ENCODE data around the gene SCTR. TPM values are rescaled to one million over a fixed set of nuclear protein-coding genes. Genes with fewer than 3 reads are reported as not detected.
"Not testable (repeated sequence)": the region's sequence is repeated elsewhere in the genome, so short reads cannot be mapped to it uniquely, and the experiment has no call there.

Gene SCTR
- total RNA-seq, 1 experiment from 2014 or later = not detected

DNA sequence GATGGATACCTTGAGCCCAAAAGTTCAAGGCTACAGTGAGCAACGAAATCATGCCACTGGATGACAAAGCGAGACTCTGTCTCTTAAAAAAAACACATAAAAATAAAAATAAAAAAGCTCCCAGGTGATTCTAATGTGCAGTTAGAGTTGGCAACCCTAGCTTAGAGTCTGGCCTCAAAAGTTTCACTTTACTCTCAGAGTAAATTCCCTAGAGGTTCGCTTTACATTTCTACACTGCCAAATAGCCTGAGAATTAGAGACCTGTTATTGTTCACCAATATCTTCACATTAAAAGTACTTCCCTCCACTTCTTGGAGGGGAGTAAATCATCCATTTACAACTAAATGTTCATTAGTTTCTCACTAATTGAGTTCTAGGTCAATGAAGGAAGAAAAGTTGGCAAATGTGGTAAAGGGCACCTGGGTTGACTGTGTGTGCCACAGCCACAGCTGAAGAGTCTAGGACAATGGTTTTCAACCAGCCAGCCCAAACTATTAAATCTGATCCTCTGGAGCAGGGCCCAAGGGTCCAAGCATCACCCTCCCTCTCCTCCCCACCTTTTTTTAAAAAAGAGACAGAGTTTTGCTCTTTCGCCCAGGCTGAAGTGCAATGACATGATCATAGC, 107.9 kb downstream of the SCTR start:
- no peak for DNase-seq (ENCODE audit: low read depth, low spot score)
- in situ Hi-C loops (cut with HindIII; ENCODE audit: low pct_unique_long_range_greater_than_20kb, low sequenced_read_pairs) = no loop called here

DNA sequence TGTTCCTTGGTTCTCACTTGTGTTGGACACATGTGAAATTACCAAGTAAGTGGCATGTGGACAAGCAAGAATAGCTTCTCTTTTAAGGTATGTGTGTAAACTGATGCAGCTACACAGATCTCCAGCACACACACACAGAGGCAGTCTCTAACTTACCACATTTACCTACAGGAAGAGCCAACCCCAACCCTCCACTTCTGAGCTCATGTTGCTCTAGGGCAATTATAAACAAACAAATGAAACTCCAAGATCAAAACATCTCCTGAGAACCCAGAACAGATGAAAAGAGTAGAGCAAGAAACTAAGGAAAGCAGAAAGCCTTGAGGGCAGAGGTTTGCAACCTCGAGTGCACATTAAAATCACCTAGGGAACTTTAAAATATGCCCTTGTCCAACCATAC, 108.7 kb downstream of the SCTR start:
- in situ Hi-C loops (cut with HindIII; ENCODE audit: low pct_unique_long_range_greater_than_20kb, low sequenced_read_pairs) = no loop called here
- no peak for DNase-seq (ENCODE audit: low read depth, low spot score)

DNA sequence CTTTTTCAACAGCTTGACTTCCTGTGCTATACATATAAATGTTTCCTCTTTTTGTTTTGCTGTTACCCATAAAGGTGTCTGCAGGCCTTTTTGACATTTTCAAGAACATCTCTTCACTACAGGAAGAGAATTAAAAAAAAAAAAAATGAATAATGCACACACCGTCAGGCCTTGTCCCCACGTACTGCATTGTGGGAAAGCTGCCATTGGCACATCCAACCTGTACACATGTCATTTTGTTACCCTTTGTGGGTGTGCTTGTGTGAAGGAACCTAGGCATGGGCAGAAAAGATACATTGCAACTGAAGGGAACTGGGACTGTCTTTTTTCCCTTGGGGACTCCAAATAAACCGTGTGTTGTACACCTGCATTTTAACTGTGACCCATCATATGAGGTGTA, 109.4 kb downstream of the SCTR start:
- in situ Hi-C loops (cut with HindIII; ENCODE audit: low pct_unique_long_range_greater_than_20kb, low sequenced_read_pairs) = no loop called here
- DNase-seq (ENCODE audit: low read depth, low spot score) = no peak

DNA sequence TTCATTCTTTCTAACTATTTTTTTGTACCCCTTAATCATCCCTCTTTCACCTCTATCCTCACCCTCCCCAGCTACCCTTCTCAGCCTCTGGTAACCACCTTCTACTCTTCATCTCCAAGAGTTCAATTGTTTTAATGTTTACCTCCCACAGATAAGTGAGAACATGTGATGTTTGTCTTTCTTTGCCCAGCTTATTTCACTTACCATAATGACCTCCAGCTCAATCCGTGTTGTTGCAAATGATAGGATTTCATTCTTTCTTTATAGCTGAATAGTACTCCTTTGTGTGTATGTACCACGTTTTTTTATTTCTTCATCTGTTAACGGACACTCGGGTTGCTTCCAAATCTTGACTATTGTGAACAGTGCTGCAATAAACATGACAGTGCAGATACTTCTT, 114.8 kb downstream of the SCTR start:
- in situ Hi-C loops (cut with HindIII; ENCODE audit: low pct_unique_long_range_greater_than_20kb, low sequenced_read_pairs) = no loop called here

GRCh38 chr2:119408221-119408619, 116.1 kb downstream of the SCTR start:
- in situ Hi-C loops (cut with HindIII; ENCODE audit: low pct_unique_long_range_greater_than_20kb, low sequenced_read_pairs) = no loop called here

More for the DNA sequence above, 114.8 kb downstream of the SCTR start:
- DNase-seq (ENCODE audit: low read depth, low spot score) = peak; percentile 22

GRCh38 chr2:119407430-119408220, 116.7 kb downstream of the SCTR start:
- in situ Hi-C loops (cut with HindIII; ENCODE audit: low pct_unique_long_range_greater_than_20kb, low sequenced_read_pairs) = no loop called here
- peak; percentile 67 for DNase-seq (ENCODE audit: low read depth, low spot score)

More at GRCh38 chr2:119408221-119408619, 116.1 kb downstream of the SCTR start:
- no peak for DNase-seq (ENCODE audit: low read depth, low spot score)

- DNase-seq (ENCODE audit: low read depth, low spot score) = no peak
- in situ Hi-C loops (cut with HindIII; ENCODE audit: low pct_unique_long_range_greater_than_20kb, low sequenced_read_pairs) = no loop called here
Observed at GRCh38 chr2:119405151-119405550, 119.1 kb downstream of the SCTR start.

DNA sequence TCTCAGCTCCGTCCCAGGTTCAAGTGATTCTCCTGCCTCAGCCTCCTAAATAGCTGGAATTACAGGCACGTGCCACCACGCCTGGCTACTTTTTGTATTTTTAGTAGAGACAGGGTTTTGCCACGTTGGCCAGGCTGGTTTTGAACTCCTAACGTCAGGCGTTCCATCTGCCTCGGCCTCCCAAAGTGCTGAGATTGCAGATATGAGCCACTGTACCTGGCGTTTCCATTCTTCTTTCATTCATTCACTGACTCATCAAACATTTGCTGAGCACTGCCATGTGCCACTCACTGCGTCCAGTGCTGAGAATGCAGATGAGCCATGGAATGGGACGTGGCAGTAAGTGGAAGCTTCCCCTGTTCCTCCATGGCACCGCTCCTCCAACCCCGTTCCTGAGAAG, 120.7 kb downstream of the SCTR start:
- DNase-seq (ENCODE audit: low read depth, low spot score); in situ Hi-C loops (cut with HindIII; ENCODE audit: low pct_unique_long_range_greater_than_20kb, low sequenced_read_pairs): not testable (repeated sequence)

- no peak for DNase-seq (ENCODE audit: low read depth, low spot score)
- in situ Hi-C loops (cut with HindIII; ENCODE audit: low pct_unique_long_range_greater_than_20kb, low sequenced_read_pairs) = no loop called here
Observed at GRCh38 chr2:119402645-119403560, 121.4 kb downstream of the SCTR start.

GRCh38 chr2:119402106-119402505, 122.2 kb downstream of the SCTR start:
- in situ Hi-C loops (cut with HindIII; ENCODE audit: low pct_unique_long_range_greater_than_20kb, low sequenced_read_pairs) = no loop called here
- DNase-seq (ENCODE audit: low read depth, low spot score) = no peak

GRCh38 chr2:119397196-119397595, 127.1 kb downstream of the SCTR start:
- no peak for DNase-seq (ENCODE audit: low read depth, low spot score)
- in situ Hi-C loops (cut with HindIII; ENCODE audit: low pct_unique_long_range_greater_than_20kb, low sequenced_read_pairs) = no loop called here

DNA sequence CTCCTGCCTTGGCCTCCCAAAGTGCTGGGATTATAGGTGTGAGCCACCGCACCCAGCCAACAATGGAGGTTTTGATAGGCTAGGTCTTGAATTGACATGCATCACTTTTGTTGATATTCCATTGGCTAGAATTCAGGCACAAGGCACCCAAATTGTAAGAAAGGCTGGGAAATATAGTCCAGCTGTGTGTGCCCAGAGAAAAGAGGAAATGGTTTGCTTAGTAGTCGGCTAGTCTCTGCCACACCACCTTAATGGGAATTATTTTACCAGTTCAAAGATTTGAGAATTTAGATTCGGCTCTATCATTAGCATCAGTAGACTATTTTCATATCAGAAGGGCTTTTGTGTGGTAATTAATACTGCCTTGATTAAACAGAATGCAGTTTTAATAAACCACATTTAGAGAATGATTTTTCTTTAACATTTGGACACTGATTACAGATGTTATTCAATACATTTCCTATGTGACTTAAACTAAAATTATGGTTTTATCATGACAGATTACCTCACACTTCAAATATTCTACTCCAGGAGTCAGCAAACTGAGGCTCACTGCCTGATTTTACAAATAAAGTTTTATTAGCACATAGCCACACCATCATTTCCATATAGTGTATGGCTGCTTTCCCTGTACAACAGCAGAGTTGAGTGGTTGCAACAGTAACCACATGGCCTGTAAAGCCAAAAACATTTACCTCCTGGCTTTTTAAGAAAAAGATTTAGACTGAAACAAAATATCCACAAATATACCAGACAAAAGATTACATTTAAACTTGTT, 130.1 kb downstream of the SCTR start:
- in situ Hi-C loops (cut with HindIII; ENCODE audit: low pct_unique_long_range_greater_than_20kb, low sequenced_read_pairs) = no loop called here
- DNase-seq (ENCODE audit: low read depth, low spot score) = no peak

Other genes starting within 250 kb of the SCTR start
- 23.6 and 23.8 TPM in 2 replicates for gene C2orf76, start 157.6 kb downstream of the SCTR start, total RNA-seq (2014; rRNA removed; shearing (Covaris generic))
- 237 and 247 TPM in 2 replicates for gene DBI, start 157.5 kb downstream of the SCTR start, total RNA-seq (2014; rRNA removed; shearing (Covaris generic))
- not detected in 2 replicates for gene TMEM37, start 92.6 kb downstream of the SCTR start, total RNA-seq (2014; rRNA removed; shearing (Covaris generic))
- not detected in 2 replicates for gene CFAP221, start 20.0 kb upstream of the SCTR start, total RNA-seq (2014; rRNA removed; shearing (Covaris generic))
- 39.9 and 47.3 TPM in 2 replicates for gene TMEM177, start 154.7 kb upstream of the SCTR start, total RNA-seq (2014; rRNA removed; shearing (Covaris generic))
- 15.7 and 19.5 TPM in 2 replicates for gene PTPN4, start 235.4 kb upstream of the SCTR start, total RNA-seq (2014; rRNA removed; shearing (Covaris generic))